GM12892 (cell line): ENCODE data around the gene MYO18A.

Source experiments
- POLR2A ChIP-seq: IDR thresholded peaks from 2 replicates; pipeline ENCODE4 v1.6.1; 2011; ENCODE audit warnings: low read depth, low read length, control low read depth
- POLR2AphosphoS5 ChIP-seq: IDR thresholded peaks from 2 replicates; pipeline ENCODE4 v1.6.1; 2011; ENCODE audit warnings: low read depth, low read length, control low read depth
- TAF1 ChIP-seq: IDR thresholded peaks from 2 replicates; pipeline ENCODE4 v1.6.1; 2011; ENCODE audit warnings: low read depth, mild to moderate bottlenecking, control low read depth, low read length, borderline replicate concordance

DNA sequence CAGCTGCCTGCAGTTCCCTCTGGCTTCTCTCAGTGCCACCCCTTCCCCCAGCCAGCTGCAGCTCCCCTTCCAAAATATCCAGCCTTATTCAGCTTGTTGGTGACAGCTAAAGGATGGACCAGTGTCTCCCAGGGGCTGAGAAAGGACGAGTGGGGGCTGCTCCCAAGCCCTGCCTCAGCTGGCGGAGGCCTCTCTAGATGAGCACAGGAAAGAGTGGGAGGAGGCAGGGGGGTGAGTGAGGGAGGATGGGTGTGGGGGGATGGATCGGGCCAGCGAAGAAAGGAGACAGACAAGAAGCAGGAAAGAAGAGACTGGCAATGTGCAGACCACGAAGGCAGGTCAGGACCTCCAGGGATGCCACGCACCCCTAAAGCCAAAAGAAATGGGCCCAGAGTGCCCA is 119.7 kb downstream of the MYO18A start:
- no peak for TF ChIP-seq POLR2AphosphoS5
- TF ChIP-seq TAF1: no peak
- no peak for TF ChIP-seq POLR2A
